Measurements from ENCODE around the gene MBIP.

- TF ChIP-seq CTCF (IDR thresholded peaks at IDR 0.05; ENCODE audit: low read length) (no peak), EZH2 (optimal IDR thresholded peaks at IDR 0.05; ENCODE audit: low read depth, low read length) (no peak)
Measured at GRCh38 chr14:36260970-36261640, 59.3 kb downstream of the MBIP start.
